Measurements from ENCODE around the gene GAGE10. TPM values are rescaled to one million over a fixed set of nuclear protein-coding genes. Genes with fewer than 3 reads are reported as not detected.

GAGE10 gene
- total and polyA plus RNA-seq, 9 of the 15 experiments (the other 6 are each of a cell fraction or from before 2014, with no cell fraction given) = 0.80 to 3.1 (median 0.96) TPM; not detected in 4

DNA sequence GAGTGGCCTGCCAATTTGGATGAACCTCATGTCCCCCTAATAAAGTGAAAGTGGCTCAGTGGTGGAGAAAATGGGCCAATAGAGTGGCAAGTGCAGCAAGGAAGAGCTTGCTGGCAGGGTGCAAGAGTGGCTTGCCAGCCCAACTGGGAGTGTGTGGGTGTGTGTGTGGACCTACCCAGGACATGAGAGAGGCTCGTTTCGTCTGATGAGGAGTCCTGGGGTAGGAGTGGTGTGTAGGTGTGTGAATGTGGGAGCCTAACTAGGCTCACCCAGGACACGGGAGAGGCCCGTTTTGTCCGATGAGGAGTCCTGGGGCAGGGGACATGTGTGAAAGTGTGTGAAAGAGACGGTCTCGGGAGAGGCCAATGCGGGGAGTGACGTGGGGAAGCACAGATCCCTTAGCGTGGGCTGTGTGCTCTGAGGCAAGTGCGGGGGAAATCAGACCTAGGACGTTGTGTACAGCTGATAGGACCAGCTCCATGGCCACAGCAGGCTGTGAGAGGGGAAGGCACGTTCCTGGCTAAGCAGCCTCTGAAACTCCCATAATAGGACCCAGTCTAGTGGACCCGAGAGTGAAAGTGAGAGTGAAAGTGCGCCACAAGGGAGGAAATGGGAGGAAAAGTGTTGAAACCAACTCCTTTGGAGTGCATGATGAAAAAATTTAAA is 5.3 kb downstream of the GAGE10 start (continued):
- TF ChIP-seq, protein P1, sequence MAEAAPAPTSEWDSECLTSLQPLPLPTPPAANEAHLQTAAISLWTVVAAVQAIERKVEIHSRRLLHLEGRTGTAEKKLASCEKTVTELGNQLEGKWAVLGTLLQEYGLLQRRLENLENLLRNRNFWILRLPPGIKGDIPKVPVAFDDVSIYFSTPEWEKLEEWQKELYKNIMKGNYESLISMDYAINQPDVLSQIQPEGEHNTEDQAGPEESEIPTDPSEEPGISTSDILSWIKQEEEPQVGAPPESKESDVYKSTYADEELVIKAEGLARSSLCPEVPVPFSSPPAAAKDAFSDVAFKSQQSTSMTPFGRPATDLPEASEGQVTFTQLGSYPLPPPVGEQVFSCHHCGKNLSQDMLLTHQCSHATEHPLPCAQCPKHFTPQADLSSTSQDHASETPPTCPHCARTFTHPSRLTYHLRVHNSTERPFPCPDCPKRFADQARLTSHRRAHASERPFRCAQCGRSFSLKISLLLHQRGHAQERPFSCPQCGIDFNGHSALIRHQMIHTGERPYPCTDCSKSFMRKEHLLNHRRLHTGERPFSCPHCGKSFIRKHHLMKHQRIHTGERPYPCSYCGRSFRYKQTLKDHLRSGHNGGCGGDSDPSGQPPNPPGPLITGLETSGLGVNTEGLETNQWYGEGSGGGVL (CRISPR knock-in tag; IDR thresholded peaks at IDR 0.05) = no peak
- TF ChIP-seq NBN (IDR thresholded peaks at IDR 0.05; ENCODE audit: low read depth) (no peak), CC2D1A (IDR thresholded peaks at IDR 0.05) (no peak), BHLHE40 (IDR thresholded peaks at IDR 0.05; ENCODE audit: low read length) (0 out of 2 replicates have a peak, but pooled peaks have one; percentile 30), ZNF282 (CRISPR knock-in tag; IDR thresholded peaks at IDR 0.05) (no peak), FOXJ2 (tag; IDR thresholded peaks at IDR 0.05) (no peak), BACH1 (tag; IDR thresholded peaks at IDR 0.05) (no peak), ZNF780A (CRISPR knock-in tag; IDR thresholded peaks at IDR 0.05) (no peak), CREM (IDR thresholded peaks at IDR 0.05; ENCODE audit: low read depth) (0 out of 2 replicates have a peak, but pooled peaks have one; percentile 20), SMAD4 (CRISPR knock-in tag; conservative IDR thresholded peaks at IDR 0.05) (no peak), SMAD2 (IDR thresholded peaks at IDR 0.05; ENCODE audit: low read depth, low read length) (no peak), ZFPM2 (CRISPR knock-in tag; IDR thresholded peaks at IDR 0.05) (no peak), CBX1 (IDR thresholded peaks at IDR 0.05; ENCODE audit: low read depth) (no peak), ESRRB (CRISPR knock-in tag; IDR thresholded peaks at IDR 0.05; ENCODE audit: borderline replicate concordance) (no peak), ATF7 (IDR thresholded peaks at IDR 0.05) (0 out of 2 replicates have a peak, but pooled peaks have one; percentile 6), RBM14 (IDR thresholded peaks at IDR 0.05; ENCODE audit: borderline replicate concordance, insufficient read depth, low read depth, low read length) (no peak)
- TF ChIP-seq, protein P2, sequence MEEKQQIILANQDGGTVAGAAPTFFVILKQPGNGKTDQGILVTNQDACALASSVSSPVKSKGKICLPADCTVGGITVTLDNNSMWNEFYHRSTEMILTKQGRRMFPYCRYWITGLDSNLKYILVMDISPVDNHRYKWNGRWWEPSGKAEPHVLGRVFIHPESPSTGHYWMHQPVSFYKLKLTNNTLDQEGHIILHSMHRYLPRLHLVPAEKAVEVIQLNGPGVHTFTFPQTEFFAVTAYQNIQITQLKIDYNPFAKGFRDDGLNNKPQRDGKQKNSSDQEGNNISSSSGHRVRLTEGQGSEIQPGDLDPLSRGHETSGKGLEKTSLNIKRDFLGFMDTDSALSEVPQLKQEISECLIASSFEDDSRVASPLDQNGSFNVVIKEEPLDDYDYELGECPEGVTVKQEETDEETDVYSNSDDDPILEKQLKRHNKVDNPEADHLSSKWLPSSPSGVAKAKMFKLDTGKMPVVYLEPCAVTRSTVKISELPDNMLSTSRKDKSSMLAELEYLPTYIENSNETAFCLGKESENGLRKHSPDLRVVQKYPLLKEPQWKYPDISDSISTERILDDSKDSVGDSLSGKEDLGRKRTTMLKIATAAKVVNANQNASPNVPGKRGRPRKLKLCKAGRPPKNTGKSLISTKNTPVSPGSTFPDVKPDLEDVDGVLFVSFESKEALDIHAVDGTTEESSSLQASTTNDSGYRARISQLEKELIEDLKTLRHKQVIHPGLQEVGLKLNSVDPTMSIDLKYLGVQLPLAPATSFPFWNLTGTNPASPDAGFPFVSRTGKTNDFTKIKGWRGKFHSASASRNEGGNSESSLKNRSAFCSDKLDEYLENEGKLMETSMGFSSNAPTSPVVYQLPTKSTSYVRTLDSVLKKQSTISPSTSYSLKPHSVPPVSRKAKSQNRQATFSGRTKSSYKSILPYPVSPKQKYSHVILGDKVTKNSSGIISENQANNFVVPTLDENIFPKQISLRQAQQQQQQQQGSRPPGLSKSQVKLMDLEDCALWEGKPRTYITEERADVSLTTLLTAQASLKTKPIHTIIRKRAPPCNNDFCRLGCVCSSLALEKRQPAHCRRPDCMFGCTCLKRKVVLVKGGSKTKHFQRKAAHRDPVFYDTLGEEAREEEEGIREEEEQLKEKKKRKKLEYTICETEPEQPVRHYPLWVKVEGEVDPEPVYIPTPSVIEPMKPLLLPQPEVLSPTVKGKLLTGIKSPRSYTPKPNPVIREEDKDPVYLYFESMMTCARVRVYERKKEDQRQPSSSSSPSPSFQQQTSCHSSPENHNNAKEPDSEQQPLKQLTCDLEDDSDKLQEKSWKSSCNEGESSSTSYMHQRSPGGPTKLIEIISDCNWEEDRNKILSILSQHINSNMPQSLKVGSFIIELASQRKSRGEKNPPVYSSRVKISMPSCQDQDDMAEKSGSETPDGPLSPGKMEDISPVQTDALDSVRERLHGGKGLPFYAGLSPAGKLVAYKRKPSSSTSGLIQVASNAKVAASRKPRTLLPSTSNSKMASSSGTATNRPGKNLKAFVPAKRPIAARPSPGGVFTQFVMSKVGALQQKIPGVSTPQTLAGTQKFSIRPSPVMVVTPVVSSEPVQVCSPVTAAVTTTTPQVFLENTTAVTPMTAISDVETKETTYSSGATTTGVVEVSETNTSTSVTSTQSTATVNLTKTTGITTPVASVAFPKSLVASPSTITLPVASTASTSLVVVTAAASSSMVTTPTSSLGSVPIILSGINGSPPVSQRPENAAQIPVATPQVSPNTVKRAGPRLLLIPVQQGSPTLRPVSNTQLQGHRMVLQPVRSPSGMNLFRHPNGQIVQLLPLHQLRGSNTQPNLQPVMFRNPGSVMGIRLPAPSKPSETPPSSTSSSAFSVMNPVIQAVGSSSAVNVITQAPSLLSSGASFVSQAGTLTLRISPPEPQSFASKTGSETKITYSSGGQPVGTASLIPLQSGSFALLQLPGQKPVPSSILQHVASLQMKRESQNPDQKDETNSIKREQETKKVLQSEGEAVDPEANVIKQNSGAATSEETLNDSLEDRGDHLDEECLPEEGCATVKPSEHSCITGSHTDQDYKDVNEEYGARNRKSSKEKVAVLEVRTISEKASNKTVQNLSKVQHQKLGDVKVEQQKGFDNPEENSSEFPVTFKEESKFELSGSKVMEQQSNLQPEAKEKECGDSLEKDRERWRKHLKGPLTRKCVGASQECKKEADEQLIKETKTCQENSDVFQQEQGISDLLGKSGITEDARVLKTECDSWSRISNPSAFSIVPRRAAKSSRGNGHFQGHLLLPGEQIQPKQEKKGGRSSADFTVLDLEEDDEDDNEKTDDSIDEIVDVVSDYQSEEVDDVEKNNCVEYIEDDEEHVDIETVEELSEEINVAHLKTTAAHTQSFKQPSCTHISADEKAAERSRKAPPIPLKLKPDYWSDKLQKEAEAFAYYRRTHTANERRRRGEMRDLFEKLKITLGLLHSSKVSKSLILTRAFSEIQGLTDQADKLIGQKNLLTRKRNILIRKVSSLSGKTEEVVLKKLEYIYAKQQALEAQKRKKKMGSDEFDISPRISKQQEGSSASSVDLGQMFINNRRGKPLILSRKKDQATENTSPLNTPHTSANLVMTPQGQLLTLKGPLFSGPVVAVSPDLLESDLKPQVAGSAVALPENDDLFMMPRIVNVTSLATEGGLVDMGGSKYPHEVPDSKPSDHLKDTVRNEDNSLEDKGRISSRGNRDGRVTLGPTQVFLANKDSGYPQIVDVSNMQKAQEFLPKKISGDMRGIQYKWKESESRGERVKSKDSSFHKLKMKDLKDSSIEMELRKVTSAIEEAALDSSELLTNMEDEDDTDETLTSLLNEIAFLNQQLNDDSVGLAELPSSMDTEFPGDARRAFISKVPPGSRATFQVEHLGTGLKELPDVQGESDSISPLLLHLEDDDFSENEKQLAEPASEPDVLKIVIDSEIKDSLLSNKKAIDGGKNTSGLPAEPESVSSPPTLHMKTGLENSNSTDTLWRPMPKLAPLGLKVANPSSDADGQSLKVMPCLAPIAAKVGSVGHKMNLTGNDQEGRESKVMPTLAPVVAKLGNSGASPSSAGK (IDR thresholded peaks at IDR 0.05) = peak; percentile 48
